GM19099 (cell line): ENCODE data around the gene ZBTB17.

Experiments used
- POLR2A ChIP-seq: IDR thresholded peaks from 3 replicates; pipeline ENCODE4 v1.6.1; 2011; ENCODE audit warnings: low read depth; ENCODE audit not compliant: insufficient read length; ENCODE audit errors: extremely low read depth

The ZBTB17 gene

DNA sequence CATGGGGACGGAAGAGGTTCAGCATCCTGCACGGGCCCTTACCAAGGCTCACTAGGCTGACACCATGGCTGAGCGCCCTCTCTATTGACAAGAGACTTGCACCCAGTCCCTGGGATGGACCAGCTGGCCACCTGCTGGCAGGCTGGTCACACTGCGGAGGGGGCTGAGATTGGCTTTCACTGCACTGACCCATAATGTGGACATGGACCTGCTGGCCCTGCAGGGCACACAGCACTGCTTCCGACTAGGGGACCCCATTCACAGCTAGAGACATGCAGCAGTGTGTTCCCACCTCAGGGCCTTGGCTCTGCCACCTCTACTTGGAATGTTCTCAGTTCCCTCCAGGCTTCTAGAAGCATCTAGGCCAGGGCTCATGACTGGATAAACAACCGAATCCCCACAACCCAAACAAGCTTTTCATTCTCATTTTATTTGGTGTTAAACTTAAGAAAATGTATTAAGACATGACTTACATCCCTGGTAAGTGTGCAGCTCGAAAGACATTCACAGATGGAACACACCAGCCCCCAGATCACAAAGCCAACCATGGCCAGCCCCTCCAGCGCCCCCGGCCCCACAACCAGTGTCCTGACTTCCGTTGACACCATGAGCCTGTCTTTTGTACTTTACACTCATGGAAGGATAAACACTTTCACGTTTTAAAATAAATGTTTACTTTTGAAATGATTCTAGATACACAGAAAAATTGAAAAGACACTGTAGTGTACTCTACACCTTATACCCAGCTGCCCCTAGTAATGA lies 18.9 kb upstream of the ZBTB17 start:
- TF ChIP-seq POLR2A: no peak

DNA sequence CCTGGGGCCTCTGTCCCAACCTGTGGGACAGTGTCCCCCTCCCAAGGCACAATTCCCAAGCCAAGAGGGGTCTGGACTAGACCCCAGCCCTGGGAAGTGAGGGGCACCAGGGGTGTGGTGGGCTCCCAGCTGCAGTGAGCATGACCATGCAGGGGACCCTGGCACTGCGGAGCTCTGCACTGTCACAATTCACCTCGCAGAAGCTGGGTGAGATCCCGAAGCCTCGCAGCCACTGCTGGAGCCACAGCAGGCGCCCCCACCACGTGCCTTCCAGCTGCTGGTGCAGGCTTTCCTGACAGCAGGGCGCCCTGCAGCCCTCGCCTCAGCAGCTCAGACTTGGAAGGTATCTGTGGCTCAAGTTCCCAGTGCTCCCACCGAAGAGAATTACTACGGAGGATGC lies 18.2 kb upstream of the ZBTB17 start:
- no peak for TF ChIP-seq POLR2A

DNA sequence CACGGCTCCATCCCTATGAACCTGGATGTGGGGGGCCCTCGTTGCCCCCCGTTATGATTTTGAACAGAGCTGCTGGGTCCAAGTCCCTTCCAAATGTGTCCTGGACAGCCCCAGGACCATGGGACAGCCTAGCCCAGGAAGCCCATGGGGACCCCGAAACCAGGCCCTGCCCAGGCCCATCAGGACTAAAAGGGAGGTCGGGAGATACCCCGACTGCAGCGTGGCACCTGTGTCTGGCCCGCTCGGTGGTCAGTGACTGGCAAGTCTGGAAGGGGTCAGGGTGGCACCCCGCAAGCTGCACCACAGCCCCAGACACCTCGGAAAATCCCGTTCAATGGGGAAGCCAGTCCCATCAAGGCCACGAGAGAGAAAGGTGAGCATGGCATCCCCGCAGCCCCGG lies 17.8 kb upstream of the ZBTB17 start:
- no peak for TF ChIP-seq POLR2A

DNA sequence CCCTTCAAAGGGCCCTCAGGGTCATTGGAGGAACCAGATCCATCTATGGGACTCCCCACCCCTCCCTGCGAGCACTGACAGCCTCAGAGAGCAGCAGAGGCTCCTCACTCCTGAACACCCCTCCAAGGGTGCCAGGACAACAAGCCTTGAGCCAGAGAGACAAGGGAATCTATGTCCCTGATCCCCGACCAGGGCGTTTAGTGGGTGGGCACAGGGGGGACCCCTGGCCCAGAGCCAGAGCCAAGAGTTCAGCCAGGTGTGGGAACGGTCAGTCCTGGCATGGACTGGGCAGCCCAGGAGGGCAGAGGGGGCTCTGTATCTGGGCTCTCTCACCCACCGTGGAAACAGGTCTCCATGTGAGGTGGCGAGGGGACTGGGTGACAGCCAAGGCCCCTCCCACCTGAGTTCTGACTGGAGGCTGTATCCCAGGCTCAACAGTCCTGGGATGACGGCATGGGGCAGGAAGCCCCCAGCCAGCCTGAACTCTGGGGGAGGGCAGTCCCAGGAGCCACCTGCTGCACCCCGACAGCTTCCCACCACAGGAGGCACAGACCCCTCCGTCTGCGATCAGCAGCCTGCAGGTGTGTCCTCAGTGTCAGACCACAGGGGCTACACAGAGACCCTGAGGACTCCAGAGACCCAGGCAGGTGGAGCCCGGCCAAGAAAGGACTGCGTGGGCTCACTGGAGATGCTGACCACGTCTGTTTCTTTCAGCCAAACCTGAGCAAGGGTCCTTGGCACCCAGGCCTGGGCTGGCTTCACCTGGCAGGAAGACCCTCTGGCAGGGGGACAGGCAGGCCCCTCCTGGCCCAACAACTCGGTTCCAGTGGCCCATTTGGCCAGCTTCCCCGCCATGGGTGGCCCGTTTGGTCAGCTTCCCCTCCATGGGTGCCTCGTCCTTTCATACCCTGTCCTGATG lies 16.9 kb upstream of the ZBTB17 start:
- no peak for TF ChIP-seq POLR2A

DNA sequence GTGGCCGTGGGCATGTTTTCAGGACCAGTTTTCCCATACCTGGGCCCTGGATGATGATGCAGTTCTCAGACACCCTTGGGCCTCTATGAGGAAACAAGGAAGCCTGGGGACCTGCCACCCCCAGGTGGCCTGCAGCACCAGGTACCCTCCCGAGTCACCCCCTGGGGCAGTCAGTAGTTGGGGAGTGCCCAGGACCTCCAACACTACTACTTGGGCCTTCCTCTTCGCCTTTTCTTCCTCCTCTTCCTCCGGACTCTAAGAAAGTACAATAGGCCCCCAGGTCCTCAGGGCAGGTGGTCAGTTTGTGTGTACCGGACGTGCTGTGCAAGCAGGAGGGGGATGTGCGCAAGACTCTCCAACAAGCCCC lies 16.3 kb upstream of the ZBTB17 start:
- no peak for TF ChIP-seq POLR2A

DNA sequence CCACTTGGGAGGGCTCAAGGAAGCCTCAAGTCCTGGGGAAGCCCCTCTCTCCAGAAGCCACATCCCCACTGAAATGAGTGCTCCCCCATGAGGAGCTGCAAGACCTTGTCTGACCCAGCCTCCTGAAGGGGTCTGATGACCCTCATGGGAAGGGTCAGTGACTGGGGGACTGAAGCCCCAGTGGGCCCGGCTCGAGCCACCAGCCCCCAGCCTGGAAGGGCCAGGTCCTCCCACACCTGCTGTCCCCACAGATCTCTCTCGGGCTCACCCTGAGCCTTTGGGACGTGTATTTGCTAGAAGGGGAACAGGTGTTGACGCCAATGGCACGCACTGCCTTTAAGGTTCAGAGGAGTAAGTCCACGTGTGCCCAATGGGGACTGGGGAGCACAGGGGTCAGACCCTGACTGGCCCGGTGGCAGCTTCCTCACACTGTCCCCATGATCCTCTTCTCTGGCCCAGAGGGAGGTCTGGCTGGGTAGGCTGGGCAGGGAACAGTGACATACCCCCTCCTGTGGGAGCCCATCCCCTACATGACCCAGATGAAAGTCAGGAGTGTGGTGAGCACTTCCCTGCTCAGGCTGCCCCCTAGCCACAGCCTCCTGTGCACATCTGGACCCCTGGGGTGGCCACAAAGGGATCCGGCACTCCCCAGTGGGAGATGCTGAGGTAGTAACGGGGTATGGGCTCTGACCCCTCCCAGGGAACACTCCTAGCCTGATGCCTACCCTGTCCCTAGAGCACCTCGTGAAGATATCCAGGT lies 15.7 kb upstream of the ZBTB17 start:
- no peak for TF ChIP-seq POLR2A

DNA sequence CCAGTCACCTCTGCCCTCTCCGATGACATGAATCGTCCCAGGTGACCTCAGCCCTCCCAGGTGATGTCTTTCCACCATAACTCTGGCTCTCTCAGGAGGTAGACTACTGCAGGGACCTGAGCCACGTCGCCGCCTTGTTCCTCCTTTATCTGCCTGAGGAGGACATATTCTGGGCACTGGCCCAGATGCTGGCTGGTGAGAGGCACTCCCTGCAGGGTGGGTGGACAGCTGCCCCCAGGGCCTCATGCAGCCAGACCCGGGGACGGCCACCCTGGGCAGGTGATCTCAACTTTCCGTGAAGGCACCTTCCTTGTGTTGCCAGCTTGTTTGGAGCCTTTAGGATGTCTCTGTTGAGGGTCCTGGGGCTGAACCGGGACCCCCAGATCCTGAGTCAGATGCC lies 13.9 kb upstream of the ZBTB17 start:
- TF ChIP-seq POLR2A: no peak

DNA sequence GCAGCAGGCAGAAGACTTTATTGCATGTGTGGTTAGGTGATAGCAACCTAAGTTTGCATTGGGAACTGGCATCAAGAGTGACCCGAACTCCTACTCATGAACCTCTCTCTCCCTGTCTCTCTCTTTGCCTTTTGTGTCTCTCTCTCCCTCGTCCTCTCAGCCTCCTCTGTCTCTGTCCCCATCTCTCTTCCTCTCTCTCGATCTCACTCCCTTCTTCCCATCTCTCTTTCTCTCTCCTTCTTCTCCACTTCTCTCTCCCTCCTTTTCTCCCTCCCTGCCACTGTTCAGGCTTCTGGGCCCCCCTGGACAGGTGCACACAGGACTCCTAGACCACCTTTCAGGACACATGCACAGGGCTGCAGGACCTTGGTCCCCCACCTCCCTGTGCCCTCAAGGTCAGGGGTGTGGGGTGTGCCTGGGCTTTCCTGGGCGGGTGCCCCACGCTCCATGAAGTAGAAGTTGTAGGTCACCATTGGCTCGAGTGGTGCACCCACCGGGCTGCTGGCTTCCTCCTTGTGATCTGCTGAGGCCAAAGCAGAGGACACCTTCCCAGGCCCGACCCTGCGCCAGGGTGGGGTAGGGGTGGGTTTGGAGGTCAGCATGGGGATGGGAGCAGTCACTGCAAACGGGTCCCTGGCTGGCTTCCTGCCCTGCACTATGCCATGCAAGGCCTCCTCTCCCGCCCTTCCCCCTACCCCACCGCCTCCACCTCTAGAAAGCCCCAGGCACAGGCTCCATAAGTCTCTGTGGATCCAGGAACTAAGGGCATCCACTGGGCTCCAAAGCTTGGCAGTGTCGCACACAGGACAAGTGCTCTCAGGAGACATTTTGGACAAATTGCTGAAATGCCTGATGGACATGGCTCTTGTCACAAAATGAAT lies 13.2 kb upstream of the ZBTB17 start:
- TF ChIP-seq POLR2A: no peak

DNA sequence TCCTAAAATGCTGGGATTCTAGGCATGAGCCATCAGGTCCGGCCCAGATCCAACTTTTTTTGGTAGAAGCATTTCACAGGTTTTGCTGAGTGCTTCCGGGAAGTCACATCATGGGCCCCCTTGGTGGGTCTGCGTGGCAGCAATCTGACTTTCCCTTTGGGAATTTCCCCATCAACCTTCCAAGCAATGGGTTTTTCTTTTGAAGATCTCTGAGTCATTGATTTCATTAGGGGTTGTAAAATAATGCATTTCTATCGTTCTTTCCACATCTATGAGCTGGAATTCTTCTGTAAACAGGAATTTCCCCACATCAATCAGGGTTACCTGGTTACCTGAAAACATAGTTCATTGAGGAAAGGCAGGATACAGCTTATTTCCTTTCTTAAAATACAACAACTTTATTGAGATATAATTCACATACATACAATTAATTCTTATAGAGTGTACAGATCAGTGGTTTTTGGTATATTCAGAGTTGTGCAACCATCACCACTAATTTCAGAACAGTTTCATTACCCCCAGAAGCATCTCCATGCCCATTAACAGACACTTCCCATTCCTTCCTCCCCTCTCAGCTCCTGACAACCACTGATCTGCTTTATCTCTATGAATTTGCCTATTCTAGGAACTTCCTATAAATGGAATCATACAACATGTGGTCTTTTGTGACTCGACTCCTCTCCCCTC lies 9.9 kb upstream of the ZBTB17 start:
- TF ChIP-seq POLR2A: no peak

DNA sequence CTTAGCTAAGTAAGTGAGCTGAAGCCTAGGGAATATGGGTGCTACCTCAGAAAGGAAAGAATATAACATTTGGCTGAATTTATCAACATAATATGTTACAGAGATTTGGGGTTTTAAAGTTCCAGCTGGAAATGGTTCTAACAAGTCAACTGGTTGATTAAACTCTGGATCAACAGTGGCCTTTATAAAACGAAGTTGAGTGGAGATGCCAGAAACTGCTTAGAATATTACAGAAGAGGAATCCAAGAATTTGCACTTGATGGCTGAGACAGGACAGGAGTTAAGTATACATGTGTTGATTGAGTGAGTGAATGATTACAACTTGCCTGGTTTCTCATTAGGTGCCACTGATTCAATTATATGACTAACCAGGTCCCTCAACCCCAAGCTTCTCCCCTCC lies 7.4 kb upstream of the ZBTB17 start:
- TF ChIP-seq POLR2A: no peak

DNA sequence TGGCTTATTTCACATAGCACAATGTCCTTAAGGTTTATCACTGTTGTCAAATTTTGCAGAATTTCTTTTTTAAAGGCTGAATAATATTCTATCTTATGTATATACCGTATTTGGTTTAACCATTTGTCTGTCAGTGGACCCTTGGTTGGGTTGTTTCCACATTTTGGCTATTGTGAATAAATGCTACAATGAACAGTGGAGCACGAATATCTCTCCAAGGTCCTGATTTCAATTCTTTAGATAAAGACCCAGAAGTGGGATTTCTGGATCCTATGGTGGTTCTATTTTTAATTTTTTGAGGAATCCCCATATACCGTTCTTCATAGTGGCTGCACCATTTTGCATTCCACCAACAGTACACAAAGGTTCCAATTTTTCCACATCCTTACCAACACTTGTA lies 5.8 kb upstream of the ZBTB17 start:
- TF ChIP-seq POLR2A: no peak

DNA sequence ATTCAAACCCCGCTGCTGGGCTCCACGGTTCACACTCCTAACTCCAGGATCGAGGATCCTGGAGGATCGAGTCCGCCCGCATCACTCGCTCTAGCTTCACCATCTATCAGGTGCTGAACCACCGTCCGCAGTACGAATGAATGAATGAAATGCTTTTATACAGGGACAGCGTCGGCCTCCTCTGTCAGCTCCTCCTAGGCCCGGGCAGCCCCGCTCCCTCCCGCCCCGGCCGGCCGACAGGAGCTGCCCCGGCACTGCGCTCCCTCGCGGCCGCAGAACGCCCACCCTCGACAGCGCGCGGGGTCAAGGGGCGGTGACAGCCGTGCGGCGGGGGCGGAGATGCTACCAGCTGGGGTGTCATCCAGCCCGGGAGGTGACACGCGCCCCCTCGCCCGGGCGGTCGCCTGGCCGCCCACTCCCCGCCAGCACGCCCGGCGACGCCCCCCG lies 520 bp downstream of the ZBTB17 start:
- no peak for TF ChIP-seq POLR2A

DNA sequence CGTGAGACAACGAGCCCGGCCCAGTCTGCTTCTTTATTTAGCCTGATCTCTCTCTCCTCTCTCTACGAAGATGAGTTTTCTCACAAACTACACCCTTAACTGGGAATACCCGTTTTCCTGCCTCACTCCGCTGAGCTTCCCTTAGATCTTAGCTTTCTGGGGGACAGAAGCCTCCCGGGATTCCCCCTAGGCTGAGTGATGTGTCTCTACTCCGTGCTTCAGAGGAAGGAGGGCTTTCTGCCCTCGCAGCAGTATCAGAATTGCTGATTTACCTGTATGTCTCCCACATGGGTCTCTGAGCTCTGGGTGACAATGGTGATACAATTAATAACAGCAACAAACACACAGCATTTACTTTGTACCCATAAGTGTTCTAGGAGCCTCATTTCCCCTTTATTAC lies 1.0 kb downstream of the ZBTB17 start:
- TF ChIP-seq POLR2A: no peak

DNA sequence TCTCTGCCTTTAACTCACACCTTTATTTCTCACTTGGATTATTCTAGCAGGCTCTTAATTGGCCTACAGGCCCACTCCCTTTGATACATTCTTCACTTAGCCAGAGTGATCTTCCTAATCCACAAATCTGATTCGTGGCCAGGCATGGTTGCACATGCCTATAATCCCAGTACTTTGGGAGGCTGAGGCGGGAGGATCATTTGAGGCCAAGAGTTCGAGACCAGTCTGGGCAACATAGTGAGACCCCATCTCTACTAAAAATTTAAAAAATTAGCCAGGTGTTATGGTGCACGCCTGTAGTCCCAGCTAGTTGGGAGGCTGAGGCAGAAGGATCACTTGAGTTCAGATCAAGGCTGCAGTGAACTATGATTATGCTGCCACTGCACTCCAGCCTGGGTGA lies 2.1 kb downstream of the ZBTB17 start:
- TF ChIP-seq POLR2A: no peak

DNA sequence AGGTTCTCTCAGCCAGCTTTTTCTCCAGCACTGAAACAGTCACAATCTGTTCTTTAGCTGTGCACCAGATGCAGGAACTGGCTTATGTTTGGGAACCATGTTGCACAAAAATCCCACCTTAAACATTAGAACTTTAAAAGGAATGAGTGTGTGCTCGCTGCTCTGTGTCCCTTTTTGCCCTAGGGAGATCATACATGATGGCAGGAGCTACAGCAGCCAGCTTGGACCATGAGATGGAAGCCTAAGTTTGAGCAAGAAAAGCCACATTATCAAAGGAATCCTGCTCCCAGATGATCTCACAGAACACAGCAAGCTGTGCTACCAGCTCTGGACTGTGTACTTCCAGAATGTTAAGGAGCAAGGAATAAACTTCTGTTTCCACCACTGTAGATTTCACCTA lies 3.5 kb downstream of the ZBTB17 start:
- no peak for TF ChIP-seq POLR2A

DNA sequence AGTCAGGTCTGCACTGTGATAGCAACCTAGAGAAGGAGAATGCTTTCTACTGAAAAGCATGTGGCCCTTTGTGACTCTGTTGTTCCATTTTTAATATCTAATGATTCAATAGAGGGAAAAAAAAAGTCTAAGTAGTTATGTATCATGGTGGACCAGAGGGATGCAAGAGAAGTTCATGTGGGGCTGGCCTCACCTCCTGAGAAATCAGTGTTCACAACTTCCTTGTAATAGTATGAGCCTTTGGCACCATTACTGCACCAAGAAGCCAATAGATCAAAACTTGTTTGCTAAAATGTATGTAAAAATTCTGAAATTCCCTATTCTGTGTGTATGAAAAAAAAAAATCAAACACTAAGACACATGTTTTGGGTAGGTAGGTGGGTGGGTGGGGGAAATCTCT lies 5.0 kb downstream of the ZBTB17 start:
- no peak for TF ChIP-seq POLR2A
